ENCODE results near the gene SPSB2. TPM values are rescaled to one million over a fixed set of nuclear protein-coding genes. Genes with fewer than 3 reads are reported as not detected.

Gene SPSB2
- total RNA-seq, 4 donors from 2014 or later: 4.5 to 21.0 (median 8.2) TPM

DNA sequence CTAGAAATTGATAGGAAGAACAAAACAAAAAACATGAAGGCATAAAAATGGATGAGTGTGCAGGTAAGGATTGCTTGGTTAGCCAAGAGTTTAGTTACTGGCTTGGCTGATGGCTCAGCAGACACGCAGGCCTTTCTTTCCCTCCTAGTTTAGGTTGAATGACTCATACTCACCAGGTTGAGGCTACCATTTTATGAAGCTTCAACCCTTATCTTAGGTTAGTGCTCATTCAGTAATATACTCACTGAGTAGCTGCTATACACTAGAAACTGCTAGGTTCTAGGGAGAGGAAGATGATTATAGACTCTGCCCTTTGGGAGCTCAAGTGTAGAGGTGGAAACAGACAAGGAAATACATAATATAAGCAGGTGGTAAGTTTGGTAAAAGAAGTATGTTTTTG is 38.8 kb downstream of the SPSB2 start:
- Histone ChIP-seq H3K27me3 (peaks cover 13% of the 10 kb centered on the region), H3K9me3 (no peaks in the 10 kb centered on the region), H3K27ac (no peak overlapping the region), H3K4me3 (no peak overlapping the region), H3K36me3 (no peaks in the 10 kb centered on the region), H3K4me1 (peaks cover 0 to 7% (median 5%) of the 10 kb centered on the region in 4 donors)
- TF ChIP-seq, protein P1, sequence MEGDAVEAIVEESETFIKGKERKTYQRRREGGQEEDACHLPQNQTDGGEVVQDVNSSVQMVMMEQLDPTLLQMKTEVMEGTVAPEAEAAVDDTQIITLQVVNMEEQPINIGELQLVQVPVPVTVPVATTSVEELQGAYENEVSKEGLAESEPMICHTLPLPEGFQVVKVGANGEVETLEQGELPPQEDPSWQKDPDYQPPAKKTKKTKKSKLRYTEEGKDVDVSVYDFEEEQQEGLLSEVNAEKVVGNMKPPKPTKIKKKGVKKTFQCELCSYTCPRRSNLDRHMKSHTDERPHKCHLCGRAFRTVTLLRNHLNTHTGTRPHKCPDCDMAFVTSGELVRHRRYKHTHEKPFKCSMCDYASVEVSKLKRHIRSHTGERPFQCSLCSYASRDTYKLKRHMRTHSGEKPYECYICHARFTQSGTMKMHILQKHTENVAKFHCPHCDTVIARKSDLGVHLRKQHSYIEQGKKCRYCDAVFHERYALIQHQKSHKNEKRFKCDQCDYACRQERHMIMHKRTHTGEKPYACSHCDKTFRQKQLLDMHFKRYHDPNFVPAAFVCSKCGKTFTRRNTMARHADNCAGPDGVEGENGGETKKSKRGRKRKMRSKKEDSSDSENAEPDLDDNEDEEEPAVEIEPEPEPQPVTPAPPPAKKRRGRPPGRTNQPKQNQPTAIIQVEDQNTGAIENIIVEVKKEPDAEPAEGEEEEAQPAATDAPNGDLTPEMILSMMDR (IDR thresholded peaks at IDR 0.05): no peak
- TF ChIP-seq EP300 (IDR thresholded peaks at IDR 0.05; ENCODE audit: low read depth): no peak
- TF ChIP-seq POLR2AphosphoS5 (IDR thresholded peaks at IDR 0.05): no peak
- no peak for TF ChIP-seq POLR2A (IDR thresholded peaks at IDR 0.05)
- intact Hi-C loops (cut with DNase I; ENCODE audit: low total_unique reads) (no loop called here), in situ Hi-C loops (cut with MboI; ENCODE audit: low pct_ligation_motif_present in 1 of 4, low pct_unique_long_range_greater_than_20kb in 1 of 4, low sequenced_read_pairs in 3 of 4) (loop anchor here in 2 of 4 donors (25.0 kb wide), 1 partner anchor 97 kb away; no protein-coding TSS in a partner anchor)
- DNase-seq: no peak
- 40 to 53% methylated on average over 1 of the region's 1 CpG for WGBS, 2 donors (ENCODE audit: low coverage in 1 of 2)

DNA sequence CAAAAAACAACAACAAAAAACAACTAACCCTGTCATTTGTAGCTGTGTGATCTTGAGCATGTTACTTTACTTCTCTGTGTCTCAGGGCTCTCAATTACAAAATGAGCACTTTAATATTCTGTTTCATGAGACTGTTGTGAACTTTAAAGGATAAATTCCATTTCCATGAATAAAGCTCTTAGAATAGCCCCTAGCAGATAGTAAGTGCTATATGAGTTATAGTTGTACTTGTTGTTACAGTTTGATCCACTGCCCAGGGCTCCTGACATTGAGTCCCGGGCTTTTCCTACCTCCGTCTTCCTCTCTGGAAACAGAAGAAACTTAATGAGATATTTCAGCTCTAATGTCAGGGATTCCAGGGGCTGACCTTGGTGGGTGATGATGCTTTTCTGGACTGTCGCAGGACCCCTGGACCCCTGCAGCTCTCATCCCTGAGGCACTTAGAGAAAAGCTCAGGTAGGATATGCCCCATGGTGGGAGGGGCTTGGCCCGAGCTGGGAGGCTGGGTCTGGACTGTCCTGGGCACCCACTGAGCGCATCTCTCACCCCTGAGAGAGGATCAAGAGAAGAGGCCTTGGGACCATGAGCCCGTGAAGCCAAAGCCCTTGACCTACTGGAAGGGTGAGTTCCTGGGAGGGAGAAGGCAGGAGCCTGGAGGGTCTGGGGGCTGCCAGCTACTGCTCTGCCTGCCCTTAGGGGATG is 39.8 kb downstream of the SPSB2 start:
- intact Hi-C loops (cut with DNase I; ENCODE audit: low total_unique reads): no loop called here
- no peaks in the 10 kb centered on the region for H3K36me3 ChIP-seq
- WGBS, 2 donors (ENCODE audit: low coverage in 1 of 2): 67% methylated on average over 6 of the region's 6 CpGs; no CpG with 5 or more reads in 1 of the 2 donors

DNA sequence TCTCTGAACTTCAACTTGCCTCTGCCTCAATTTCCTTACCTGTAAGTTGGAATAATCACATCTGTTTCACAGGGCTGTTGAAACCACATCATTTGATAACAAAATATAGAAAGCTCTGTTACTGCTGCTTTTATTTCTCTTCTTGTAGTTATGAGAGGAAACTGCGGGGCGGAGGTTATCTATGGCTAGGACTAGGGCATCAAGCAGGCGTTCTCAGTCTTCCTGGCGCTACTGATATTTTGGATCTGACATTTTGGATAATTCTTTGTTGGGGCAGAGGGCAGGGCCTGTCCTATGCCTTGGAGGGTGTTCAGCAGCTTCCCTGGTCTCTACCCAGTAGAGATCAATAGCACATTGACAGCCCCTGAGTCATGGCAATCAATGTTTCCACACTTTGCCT is 41.0 kb downstream of the SPSB2 start:
- Histone ChIP-seq H3K9me3 (no peaks in the 10 kb centered on the region), H3K4me3 (no peak overlapping the region), H3K27me3 (peaks cover 32% of the 10 kb centered on the region), H3K36me3 (no peaks in the 10 kb centered on the region), H3K27ac (no peak overlapping the region), H3K4me1 (peaks cover 2 to 25% (median 18%) of the 10 kb centered on the region in 4 donors)
- no peak for DNase-seq
- WGBS, 2 donors (ENCODE audit: low coverage in 1 of 2): 85 to 86% methylated on average over 4 of the region's 4 CpGs
- intact Hi-C loops (cut with DNase I; ENCODE audit: low total_unique reads): no loop called here
- TF ChIP-seq POLR2AphosphoS5 (IDR thresholded peaks at IDR 0.05) (no peak), POLR2A (IDR thresholded peaks at IDR 0.05) (no peak)
- TF ChIP-seq, protein P1 (IDR thresholded peaks at IDR 0.05): no peak
- in situ Hi-C loops (cut with MboI; ENCODE audit: low pct_ligation_motif_present in 1 of 4, low pct_unique_long_range_greater_than_20kb in 1 of 4, low sequenced_read_pairs in 3 of 4): loop anchor here in 2 of 4 donors (25.0 kb wide), 1 partner anchor 95 kb away; no protein-coding TSS in a partner anchor

More for the DNA sequence above, 39.8 kb downstream of the SPSB2 start:
- no peak for TF ChIP-seq POLR2A (IDR thresholded peaks at IDR 0.05)
- TF ChIP-seq EP300 (IDR thresholded peaks at IDR 0.05; ENCODE audit: low read depth): no peak
- TF ChIP-seq, protein P1 (IDR thresholded peaks at IDR 0.05): no peak
- no peak for TF ChIP-seq POLR2AphosphoS5 (IDR thresholded peaks at IDR 0.05)
- H3K4me3 ChIP-seq: no peak overlapping the region
- H3K27me3 ChIP-seq: peaks cover 22% of the 10 kb centered on the region
- H3K9me3 ChIP-seq: no peaks in the 10 kb centered on the region
- DNase-seq: no peak
- in situ Hi-C loops (cut with MboI; ENCODE audit: low pct_ligation_motif_present in 1 of 4, low pct_unique_long_range_greater_than_20kb in 1 of 4, low sequenced_read_pairs in 3 of 4): loop anchor here in 2 of 4 donors (25.0 kb wide), 1 partner anchor 96 kb away; no protein-coding TSS in a partner anchor
- H3K4me1 ChIP-seq: peaks cover 0 to 14% (median 12%) of the 10 kb centered on the region in 4 donors
- H3K27ac ChIP-seq: no peak overlapping the region

DNA sequence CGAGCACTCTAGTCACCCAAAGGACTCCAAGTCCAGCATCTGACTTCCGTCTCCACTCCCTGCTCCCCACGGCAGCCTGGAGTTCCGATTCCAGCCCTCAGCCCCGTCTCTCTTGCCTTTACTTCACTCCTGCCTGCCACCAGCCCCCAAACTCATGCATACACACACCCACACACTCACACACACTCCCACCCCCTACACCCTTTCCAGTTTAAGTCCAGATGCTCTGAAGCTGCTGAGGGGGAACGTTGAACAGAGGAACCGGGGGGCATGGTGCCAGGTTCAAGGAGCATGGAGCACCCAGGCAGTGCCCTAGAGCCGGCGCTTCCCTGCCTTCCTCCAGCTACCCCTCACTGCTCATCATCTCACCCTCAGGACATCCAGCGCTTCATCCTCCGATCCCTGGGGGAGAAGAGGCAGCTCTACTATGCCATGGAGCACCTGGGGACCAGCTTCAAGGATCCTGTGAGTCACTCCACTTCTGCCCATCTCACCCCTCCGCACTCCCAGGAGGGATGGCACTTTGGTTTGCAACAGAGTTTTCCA is 41.6 kb downstream of the SPSB2 start:
- in situ Hi-C loops (cut with MboI; ENCODE audit: low pct_ligation_motif_present in 1 of 4, low pct_unique_long_range_greater_than_20kb in 1 of 4, low sequenced_read_pairs in 3 of 4): loop anchor here in 2 of 4 donors (25.0 kb wide), 1 partner anchor 94 kb away; no protein-coding TSS in a partner anchor
- WGBS, 2 donors (ENCODE audit: low coverage in 1 of 2): 67 to 82% methylated on average over 4 to 12 of the region's 12 CpGs
- Histone ChIP-seq H3K4me3 (no peak overlapping the region), H3K4me1 (peaks cover 5 to 27% (median 19%) of the 10 kb centered on the region in 4 donors), H3K27ac (no peak overlapping the region), H3K27me3 (peaks cover 33% of the 10 kb centered on the region), H3K36me3 (no peaks in the 10 kb centered on the region), H3K9me3 (no peaks in the 10 kb centered on the region)
- DNase-seq: no peak
- intact Hi-C loops (cut with DNase I; ENCODE audit: low total_unique reads): no loop called here
- TF ChIP-seq, protein P1 (IDR thresholded peaks at IDR 0.05): no peak
- no peak for TF ChIP-seq EP300 (IDR thresholded peaks at IDR 0.05; ENCODE audit: low read depth)
- no peak for TF ChIP-seq POLR2AphosphoS5 (IDR thresholded peaks at IDR 0.05)
- no peak for TF ChIP-seq POLR2A (IDR thresholded peaks at IDR 0.05)
